GM23338 (cell line): ENCODE measurements around the gene MRTO4. TPM values are rescaled to one million over a fixed set of nuclear protein-coding genes. Genes with fewer than 3 reads are reported as not detected.

Experiments used
- ATAC-seq: fragments of 200-7000 bp; cut with Tn5 transposase; 3 replicates; pipeline ENCODE4 v1.9.1; 2020
- DNase-seq: peaks from one replicate; pipeline ENCODE4 v3.0.0-alpha.2; 2015; ENCODE audit warnings: low spot score
- H2AFZ ChIP-seq: fragments of 200-600 bp; sonication (generic); 2 replicates; pipeline ENCODE4 v1.8.0; 2016; ENCODE audit warnings: antibody characterized with exemption, mild to moderate bottlenecking, moderate library complexity
- H3F3A ChIP-seq: fragments of 200-600 bp; sonication (generic); replicated peaks from 2 replicates; pipeline ENCODE4 v1.8.0; 2017; ENCODE audit warnings: antibody characterized with exemption, mixed run types, low read depth
- H3K27ac ChIP-seq: fragments of 200-600 bp; sonication (generic); 2 replicates; pipeline ENCODE4 v1.6.1; 2016; ENCODE audit warnings: low read depth
- H3K27me3 ChIP-seq: fragments of 200-600 bp; sonication (generic); 2 replicates; pipeline ENCODE4 v1.8.0; 2016; ENCODE audit warnings: mild to moderate bottlenecking, mixed run types, moderate library complexity; ENCODE audit not compliant: insufficient read depth
- H3K36me3 ChIP-seq: fragments of 200-600 bp; sonication (generic); 2 replicates; pipeline ENCODE4 v1.8.0; 2016; ENCODE audit warnings: mild to moderate bottlenecking; ENCODE audit not compliant: insufficient read depth
- H3K4me1 ChIP-seq: fragments of 200-600 bp; sonication (generic); 2 replicates; pipeline ENCODE4 v1.8.0; 2016; ENCODE audit warnings: mild to moderate bottlenecking, moderate library complexity; ENCODE audit not compliant: insufficient read depth
- H3K4me2 ChIP-seq: fragments of 200-600 bp; sonication (generic); 2 replicates; pipeline ENCODE4 v1.7.1; 2017; ENCODE audit warnings: mixed run types
- H3K4me3 ChIP-seq: fragments of 200-600 bp; sonication (generic); 2 replicates; pipeline ENCODE4 v1.6.1; 2016; ENCODE audit warnings: mixed run types
- H3K79me2 ChIP-seq: fragments of 200-600 bp; sonication (generic); replicated peaks from 2 replicates; pipeline ENCODE4 v1.8.0; 2017; ENCODE audit warnings: mild to moderate bottlenecking; ENCODE audit not compliant: insufficient read depth
- H3K9me2 ChIP-seq: fragments of 200-600 bp; sonication (generic); 2 replicates; pipeline ENCODE4 v1.8.0; 2017; ENCODE audit not compliant: insufficient read depth
- H4K20me1 ChIP-seq: fragments of 200-600 bp; sonication (generic); replicated peaks from 2 replicates; pipeline ENCODE4 v1.8.0; 2017; ENCODE audit warnings: mild to moderate bottlenecking; ENCODE audit not compliant: insufficient read depth
- H3K27ac Mint-ChIP-seq: 2 replicates; pipeline ENCODE4 v1.8.0; 2020; ENCODE audit warnings: inconsistent platforms, mild to moderate bottlenecking, moderate library complexity, mixed read lengths
- H3K27me3 Mint-ChIP-seq: 3 replicates; pipeline ENCODE4 v1.8.0; 2022; ENCODE audit warnings: low read depth, mild to moderate bottlenecking, moderate library complexity, mixed read lengths, inconsistent platforms; ENCODE audit not compliant: insufficient read depth, poor library complexity
- H3K36me3 Mint-ChIP-seq: 3 replicates; pipeline ENCODE4 v1.8.0; 2021; ENCODE audit warnings: low read depth, mild to moderate bottlenecking, inconsistent platforms, moderate library complexity, mixed read lengths
- H3K4me1 Mint-ChIP-seq: 3 replicates; pipeline ENCODE4 v1.8.0; 2020; ENCODE audit warnings: mild to moderate bottlenecking, inconsistent platforms, mixed read lengths
- H3K4me3 Mint-ChIP-seq: 3 replicates; pipeline ENCODE4 v1.8.0; 2021; ENCODE audit warnings: moderate library complexity, mild to moderate bottlenecking, inconsistent platforms, mixed read lengths
- H3K9me3 Mint-ChIP-seq: 3 replicates; pipeline ENCODE4 v1.8.0; 2020; ENCODE audit warnings: moderate library complexity, mild to moderate bottlenecking, inconsistent platforms, mixed read lengths
- CREB1 ChIP-seq: fragments of 250-450 bp; sonication (Bioruptor Pico); IDR thresholded peaks from 2 replicates; pipeline ENCODE4 v1.5.0; 2020; ENCODE audit warnings: low read depth, mild to moderate bottlenecking, moderate library complexity
- EZH2 ChIP-seq: fragments of 200-600 bp; sonication (generic); IDR thresholded peaks from one replicate; pipeline ENCODE4 v1.8.0; 2017; ENCODE audit warnings: antibody characterized with exemption, mild to moderate bottlenecking, low read depth; ENCODE audit not compliant: unreplicated experiment
- EZH2phosphoT487 ChIP-seq: fragments of 200-600 bp; sonication (generic); IDR thresholded peaks from one replicate; pipeline ENCODE4 v1.8.1; 2018; ENCODE audit warnings: antibody characterized with exemption; ENCODE audit not compliant: unreplicated experiment
- JUNB ChIP-seq: IDR thresholded peaks from one replicate; pipeline ENCODE4 v1.6.1; 2016; ENCODE audit warnings: antibody characterized with exemption; ENCODE audit not compliant: unreplicated experiment
- NANOG ChIP-seq: IDR thresholded peaks from 2 replicates; pipeline ENCODE4 v1.6.1; 2016; ENCODE audit warnings: antibody characterized with exemption, borderline replicate concordance
- POLR2AphosphoS5 ChIP-seq: IDR thresholded peaks from 2 replicates; pipeline ENCODE4 v1.6.1; 2016; ENCODE audit warnings: antibody characterized with exemption, low read depth
- STAT1 ChIP-seq: IDR thresholded peaks from one replicate; pipeline ENCODE4 v1.6.1; 2016; ENCODE audit warnings: antibody characterized with exemption; ENCODE audit not compliant: unreplicated experiment
- ZNF114 ChIP-seq: fragments of 250-450 bp; sonication (Bioruptor Pico); IDR thresholded peaks from 2 replicates; pipeline ENCODE4 v1.5.0; 2020; ENCODE audit warnings: mild to moderate bottlenecking, moderate library complexity
- ZNF331 ChIP-seq: fragments of 250-450 bp; sonication (Bioruptor Pico); IDR thresholded peaks from 2 replicates; pipeline ENCODE4 v1.5.0; 2020; ENCODE audit warnings: low read depth, mild to moderate bottlenecking, moderate library complexity
- ZNF462 ChIP-seq: fragments of 250-450 bp; sonication (Bioruptor Pico); IDR thresholded peaks from 2 replicates; pipeline ENCODE4 v1.5.0; 2020; ENCODE audit warnings: mild to moderate bottlenecking, moderate library complexity
- polyA plus RNA-seq: library from polyadenylated mRNA; unstranded; fragments of >200 nt; fragmentation: Nextera tagmentation; extraction: Ambion mirVana; gene quantifications from 2 replicates; pipeline ENCODE4 v1.2.1, GENCODE V29; 2016
- total RNA-seq: library from RNA; depleted of rRNA; stranded (reverse); fragments of >200 nt; shearing (Covaris generic); gene quantifications from 2 replicates; pipeline ENCODE4 v1.2.3, GENCODE V29; 2014
- TF ChIP-seq, protein P1 (sequence below): IDR thresholded peaks from one replicate; pipeline ENCODE4 v1.6.1; 2018; ENCODE audit warnings: antibody characterized with exemption; ENCODE audit not compliant: unreplicated experiment
- TF ChIP-seq, protein P2 (sequence below), 2 experiments: fragments of 200-600 bp in 1 of 2; sonication (generic) in 1 of 2; conservative IDR thresholded peaks; 2 replicates each; pipeline versions ENCODE4 v1.5.1 to v1.6.1; 2016 to 2017; ENCODE audit warnings: antibody characterized with exemption in 2 of 2, low read depth in 2 of 2, mild to moderate bottlenecking in 2 of 2, moderate library complexity in 1 of 2
- TF ChIP-seq, protein P3 (sequence below): IDR thresholded peaks from 2 replicates; pipeline ENCODE4 v1.6.1; 2016; ENCODE audit warnings: antibody characterized with exemption

MRTO4 gene
- total and polyA plus RNA-seq, 2 experiments from 2014 or later: 54.2 to 88.5 TPM

DNA sequence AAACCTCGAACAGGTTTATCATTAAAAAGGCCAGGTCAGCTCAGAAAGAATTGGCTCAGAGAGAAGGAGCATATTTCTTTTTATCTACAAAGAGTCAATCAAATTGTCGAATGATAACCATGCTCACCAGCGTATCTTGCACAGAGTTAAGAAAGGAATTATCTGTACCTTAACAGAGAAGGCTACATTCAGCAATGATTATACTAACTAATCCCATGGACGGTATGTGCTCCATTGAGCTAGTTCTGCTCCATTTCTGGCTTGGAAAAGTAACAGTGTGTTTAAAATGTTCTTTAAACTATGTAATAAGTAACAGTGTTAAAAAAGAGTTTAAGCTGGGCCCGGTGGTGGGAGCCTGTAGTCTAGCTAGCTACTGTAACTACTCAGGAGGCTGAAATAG lies 45.8 kb upstream of the MRTO4 start:
- ATAC-seq (no peak), DNase-seq (no peak)
- Histone ChIP-seq H3K9me2 (no peaks in the 10 kb centered on the region), H4K20me1 (peaks cover 68% of the 10 kb centered on the region), H3K4me3 (no peak overlapping the region), H3K4me1 (peaks cover 15% of the 10 kb centered on the region), H3K79me2 (peaks cover 93% of the 10 kb centered on the region), H3K27me3 (no peaks in the 10 kb centered on the region), H3F3A (peaks cover 5% of the 10 kb centered on the region), H3K36me3 (no peaks in the 10 kb centered on the region), H3K4me2 (no peak overlapping the region), H3K27ac (no peak overlapping the region), H2AFZ (no peak overlapping the region)
- Mint-ChIP-seq H3K4me1 (peaks cover 11% of the 10 kb centered on the region), H3K9me3 (no peaks in the 10 kb centered on the region), H3K27me3 (peaks cover 7% of the 10 kb centered on the region), H3K36me3 (peaks cover 3% of the 10 kb centered on the region; the same call in 2 of the 3 replicates), H3K27ac (no peak overlapping the region), H3K4me3 (no peak overlapping the region)
- TF ChIP-seq, protein P1, sequence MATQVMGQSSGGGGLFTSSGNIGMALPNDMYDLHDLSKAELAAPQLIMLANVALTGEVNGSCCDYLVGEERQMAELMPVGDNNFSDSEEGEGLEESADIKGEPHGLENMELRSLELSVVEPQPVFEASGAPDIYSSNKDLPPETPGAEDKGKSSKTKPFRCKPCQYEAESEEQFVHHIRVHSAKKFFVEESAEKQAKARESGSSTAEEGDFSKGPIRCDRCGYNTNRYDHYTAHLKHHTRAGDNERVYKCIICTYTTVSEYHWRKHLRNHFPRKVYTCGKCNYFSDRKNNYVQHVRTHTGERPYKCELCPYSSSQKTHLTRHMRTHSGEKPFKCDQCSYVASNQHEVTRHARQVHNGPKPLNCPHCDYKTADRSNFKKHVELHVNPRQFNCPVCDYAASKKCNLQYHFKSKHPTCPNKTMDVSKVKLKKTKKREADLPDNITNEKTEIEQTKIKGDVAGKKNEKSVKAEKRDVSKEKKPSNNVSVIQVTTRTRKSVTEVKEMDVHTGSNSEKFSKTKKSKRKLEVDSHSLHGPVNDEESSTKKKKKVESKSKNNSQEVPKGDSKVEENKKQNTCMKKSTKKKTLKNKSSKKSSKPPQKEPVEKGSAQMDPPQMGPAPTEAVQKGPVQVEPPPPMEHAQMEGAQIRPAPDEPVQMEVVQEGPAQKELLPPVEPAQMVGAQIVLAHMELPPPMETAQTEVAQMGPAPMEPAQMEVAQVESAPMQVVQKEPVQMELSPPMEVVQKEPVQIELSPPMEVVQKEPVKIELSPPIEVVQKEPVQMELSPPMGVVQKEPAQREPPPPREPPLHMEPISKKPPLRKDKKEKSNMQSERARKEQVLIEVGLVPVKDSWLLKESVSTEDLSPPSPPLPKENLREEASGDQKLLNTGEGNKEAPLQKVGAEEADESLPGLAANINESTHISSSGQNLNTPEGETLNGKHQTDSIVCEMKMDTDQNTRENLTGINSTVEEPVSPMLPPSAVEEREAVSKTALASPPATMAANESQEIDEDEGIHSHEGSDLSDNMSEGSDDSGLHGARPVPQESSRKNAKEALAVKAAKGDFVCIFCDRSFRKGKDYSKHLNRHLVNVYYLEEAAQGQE: no peak
- TF ChIP-seq STAT1: no peak
- TF ChIP-seq ZNF114: no peak
- TF ChIP-seq JUNB: no peak
- TF ChIP-seq, protein P2, sequence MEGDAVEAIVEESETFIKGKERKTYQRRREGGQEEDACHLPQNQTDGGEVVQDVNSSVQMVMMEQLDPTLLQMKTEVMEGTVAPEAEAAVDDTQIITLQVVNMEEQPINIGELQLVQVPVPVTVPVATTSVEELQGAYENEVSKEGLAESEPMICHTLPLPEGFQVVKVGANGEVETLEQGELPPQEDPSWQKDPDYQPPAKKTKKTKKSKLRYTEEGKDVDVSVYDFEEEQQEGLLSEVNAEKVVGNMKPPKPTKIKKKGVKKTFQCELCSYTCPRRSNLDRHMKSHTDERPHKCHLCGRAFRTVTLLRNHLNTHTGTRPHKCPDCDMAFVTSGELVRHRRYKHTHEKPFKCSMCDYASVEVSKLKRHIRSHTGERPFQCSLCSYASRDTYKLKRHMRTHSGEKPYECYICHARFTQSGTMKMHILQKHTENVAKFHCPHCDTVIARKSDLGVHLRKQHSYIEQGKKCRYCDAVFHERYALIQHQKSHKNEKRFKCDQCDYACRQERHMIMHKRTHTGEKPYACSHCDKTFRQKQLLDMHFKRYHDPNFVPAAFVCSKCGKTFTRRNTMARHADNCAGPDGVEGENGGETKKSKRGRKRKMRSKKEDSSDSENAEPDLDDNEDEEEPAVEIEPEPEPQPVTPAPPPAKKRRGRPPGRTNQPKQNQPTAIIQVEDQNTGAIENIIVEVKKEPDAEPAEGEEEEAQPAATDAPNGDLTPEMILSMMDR (conservative IDR thresholded peaks at IDR 0.05; ENCODE audit: low read depth in 2 of 2): no peak
- no peak for TF ChIP-seq EZH2phosphoT487
- TF ChIP-seq EZH2: no peak
- no peak for TF ChIP-seq ZNF331
- TF ChIP-seq POLR2AphosphoS5: no peak
- TF ChIP-seq ZNF462 (CRISPR knock-in tag): no peak
- no peak for TF ChIP-seq CREB1
- TF ChIP-seq, protein P3, sequence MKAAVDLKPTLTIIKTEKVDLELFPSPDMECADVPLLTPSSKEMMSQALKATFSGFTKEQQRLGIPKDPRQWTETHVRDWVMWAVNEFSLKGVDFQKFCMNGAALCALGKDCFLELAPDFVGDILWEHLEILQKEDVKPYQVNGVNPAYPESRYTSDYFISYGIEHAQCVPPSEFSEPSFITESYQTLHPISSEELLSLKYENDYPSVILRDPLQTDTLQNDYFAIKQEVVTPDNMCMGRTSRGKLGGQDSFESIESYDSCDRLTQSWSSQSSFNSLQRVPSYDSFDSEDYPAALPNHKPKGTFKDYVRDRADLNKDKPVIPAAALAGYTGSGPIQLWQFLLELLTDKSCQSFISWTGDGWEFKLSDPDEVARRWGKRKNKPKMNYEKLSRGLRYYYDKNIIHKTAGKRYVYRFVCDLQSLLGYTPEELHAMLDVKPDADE: no peak
- no peak for TF ChIP-seq NANOG
